PC-9 (cell line): ENCODE measurements around the gene RPAP2. TPM values are rescaled to one million over a fixed set of nuclear protein-coding genes. Genes with fewer than 3 reads are reported as not detected.
"Not testable (repeated sequence)": the region's sequence is repeated elsewhere in the genome, so short reads cannot be mapped to it uniquely, and the experiment has no call there.

ENCODE experiments used
- BruUV-seq: library from RNA; stranded (reverse); fragments of 400-500 nt; replicated peaks from 2 replicates; lab custom pipeline; 2021; lab: Mats Ljungman, UMichigan
- CTCF ChIA-PET: fragments of 300-600 bp; sonication (Branson Sonifier 250); formaldehyde crosslinking; loops from one replicate; lab custom pipeline; 2022; ENCODE audit warnings: antibody characterized with exemption; lab: Charles Lee
- POLR2A ChIA-PET: fragments of 300-600 bp; sonication (Branson Sonifier 250); formaldehyde crosslinking; loops from one replicate; lab custom pipeline; 2022; ENCODE audit warnings: antibody characterized with exemption; ENCODE audit not compliant: unreplicated experiment; lab: Charles Lee
- DNase-seq, 2 experiments: peaks; one replicate each; pipeline versions ENCODE4 v3.0.0 to v3.0.0-alpha.2; 2015 to 2022; ENCODE audit warnings: mixed read lengths in 1 of 2
- H2AFZ ChIP-seq: fragments of 200-600 bp; sonication (generic); 2 replicates; pipeline ENCODE4 v1.8.1; 2017; ENCODE audit warnings: antibody characterized with exemption
- H3F3A ChIP-seq: fragments of 200-600 bp; sonication (generic); 2 replicates; pipeline ENCODE4 v1.8.1; 2017; ENCODE audit warnings: antibody characterized with exemption, mild to moderate bottlenecking, low read depth; ENCODE audit not compliant: insufficient read depth
- H3K27ac ChIP-seq: fragments of 200-600 bp; sonication (generic); 2 replicates; pipeline ENCODE4 v1.6.1; 2016; ENCODE audit warnings: mixed run types
- H3K27me3 ChIP-seq: fragments of 200-600 bp; sonication (generic); 2 replicates; pipeline ENCODE4 v1.6.1; 2016; ENCODE audit warnings: low read depth, mixed run types; ENCODE audit not compliant: insufficient read depth
- H3K36me3 ChIP-seq: fragments of 200-600 bp; sonication (generic); 2 replicates; pipeline ENCODE4 v1.6.1; 2016; ENCODE audit warnings: low read depth, mixed run types
- H3K4me1 ChIP-seq: fragments of 200-600 bp; sonication (generic); replicated peaks from 2 replicates; pipeline ENCODE4 v1.6.1; 2016; ENCODE audit warnings: mixed run types; ENCODE audit not compliant: insufficient read depth
- H3K4me2 ChIP-seq: fragments of 200-600 bp; sonication (generic); 2 replicates; pipeline ENCODE4 v1.6.1; 2017; ENCODE audit warnings: mixed run types
- H3K4me3 ChIP-seq: fragments of 200-600 bp; sonication (generic); 2 replicates; pipeline ENCODE4 v1.6.1; 2016; ENCODE audit warnings: mixed run types
- H3K79me2 ChIP-seq: fragments of 200-600 bp; sonication (generic); 2 replicates; pipeline ENCODE4 v1.6.1; 2017; ENCODE audit warnings: low read depth, mixed run types
- H3K9me2 ChIP-seq: fragments of 200-600 bp; sonication (generic); 2 replicates; pipeline ENCODE4 v1.8.1; 2017; ENCODE audit warnings: mild to moderate bottlenecking; ENCODE audit not compliant: insufficient read depth
- H3K9me3 ChIP-seq: fragments of 200-600 bp; sonication (generic); 2 replicates; pipeline ENCODE4 v1.8.1; 2016; ENCODE audit warnings: low read depth; ENCODE audit not compliant: insufficient read depth
- H4K20me1 ChIP-seq: fragments of 200-600 bp; sonication (generic); 2 replicates; pipeline ENCODE4 v1.8.1; 2017; ENCODE audit not compliant: insufficient read depth
- CTCF ChIP-seq: fragments of 200-600 bp; sonication (generic); conservative IDR thresholded peaks from 2 replicates; pipeline ENCODE4 v1.6.1; 2017; ENCODE audit warnings: mixed run types, antibody characterized with exemption, mild to moderate bottlenecking, moderate library complexity
- EZH2 ChIP-seq: fragments of 200-600 bp; sonication (generic); IDR thresholded peaks from 2 replicates; pipeline ENCODE4 v1.8.0; 2017; ENCODE audit warnings: antibody characterized with exemption, low read depth
- intact Hi-C: fragments of 100-400 bp; cut with micrococcal nuclease; formaldehyde crosslinking; loops from one replicate; pipeline ENCODE4 v1.10.0; 2022; ENCODE audit not compliant: unreplicated experiment
- total RNA-seq: library from RNA; stranded (reverse); gene quantifications from 2 replicates; pipeline ENCODE4 v1.2.3, GENCODE V29; 2021

Gene RPAP2
- total RNA-seq, 1 experiment from 2014 or later = 20.3 TPM

DNA sequence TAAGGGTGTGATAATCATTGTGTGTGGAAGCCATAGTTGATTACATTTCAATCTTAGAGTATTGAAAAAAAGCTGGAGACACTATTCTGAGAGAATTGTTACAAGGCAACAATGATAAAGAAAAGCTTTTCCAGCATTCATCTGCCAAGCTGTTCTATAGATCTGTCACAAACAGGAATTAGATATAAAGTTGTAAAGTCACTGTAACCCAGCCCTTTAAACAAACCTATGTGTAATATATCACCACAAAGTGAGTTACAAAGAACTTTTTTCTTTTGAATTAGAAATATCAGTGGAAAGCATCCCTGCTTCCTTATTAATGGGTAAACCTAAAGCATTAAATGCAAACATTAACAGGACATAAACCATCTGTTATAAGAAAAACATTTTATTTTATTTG lies 55.4 kb downstream of the RPAP2 start:
- no TSS peak for BruUV-seq
- H2AFZ ChIP-seq = no peak overlapping the region

GRCh38 chr1:92356956-92357355 lies 58.1 kb downstream of the RPAP2 start:
- Histone ChIP-seq H4K20me1 (no peaks in the 10 kb centered on the region), H3K27me3 (no peaks in the 10 kb centered on the region), H3K4me1 (no peaks in the 10 kb centered on the region; the same call in 1 of the 2 replicates), H3K79me2 (no peaks in the 10 kb centered on the region), H3K9me3 (no peaks in the 10 kb centered on the region), H3F3A (no peaks in the 10 kb centered on the region), H3K36me3 (peaks cover 32% of the 10 kb centered on the region), H3K4me3 (no peak overlapping the region), H3K27ac (no peak overlapping the region), H3K4me2 (no peak overlapping the region), H3K9me2 (no peaks in the 10 kb centered on the region), H2AFZ (no peak overlapping the region)
- CTCF ChIA-PET = no interaction called here
- POLR2A ChIA-PET = no interaction called here
- BruUV-seq = no TSS peak
- no peak for TF ChIP-seq CTCF
- DNase-seq = peak in 1 of 2 experiments; percentile 42
- intact Hi-C loops = no loop called here

More for the DNA sequence above, 55.4 kb downstream of the RPAP2 start:
- H3K4me3 ChIP-seq = no peak overlapping the region
- peaks cover 35% of the 10 kb centered on the region for H3K36me3 ChIP-seq
- intact Hi-C loops = no loop called here
- H4K20me1 ChIP-seq = no peaks in the 10 kb centered on the region
- no peaks in the 10 kb centered on the region for H3K9me2 ChIP-seq
- H3K4me1 ChIP-seq = no peaks in the 10 kb centered on the region; the same call in 1 of the 2 replicates
- H3K9me3 ChIP-seq = no peaks in the 10 kb centered on the region
- no peaks in the 10 kb centered on the region for H3K27me3 ChIP-seq
- POLR2A ChIA-PET = no interaction called here
- CTCF ChIA-PET = no interaction called here
- H3K27ac ChIP-seq = no peak overlapping the region
- no peak overlapping the region for H3K4me2 ChIP-seq
- no peaks in the 10 kb centered on the region for H3K79me2 ChIP-seq
- H3F3A ChIP-seq = no peaks in the 10 kb centered on the region
- no peak for DNase-seq
- no peak for TF ChIP-seq CTCF
- TF ChIP-seq EZH2 = no peak

DNA sequence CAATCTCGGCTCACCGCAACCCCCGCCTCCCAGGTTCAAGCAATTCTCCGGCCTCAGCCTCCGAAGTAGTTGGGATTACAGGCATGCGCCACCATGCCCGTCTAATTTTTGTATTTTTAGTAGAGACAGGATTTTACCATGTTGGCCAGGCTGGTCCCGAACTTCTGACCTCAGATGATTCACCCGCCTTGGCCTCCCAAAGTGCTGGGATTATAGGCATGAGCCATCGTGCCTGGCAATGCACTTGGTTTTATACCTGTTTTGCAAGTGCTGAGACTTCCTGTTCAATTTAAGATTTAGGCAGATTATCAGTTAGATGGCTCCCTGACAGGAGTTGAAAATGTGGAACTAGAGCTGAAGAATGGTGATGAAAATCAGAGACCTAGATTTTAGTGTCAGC lies 60.5 kb downstream of the RPAP2 start:
- H4K20me1 ChIP-seq, intact Hi-C loops, H3K4me2 ChIP-seq, H3K27me3 ChIP-seq, POLR2A ChIA-PET, H3K4me3 ChIP-seq, H2AFZ ChIP-seq, H3F3A ChIP-seq, BruUV-seq, H3K9me2 ChIP-seq, H3K79me2 ChIP-seq, H3K27ac ChIP-seq, H3K9me3 ChIP-seq, CTCF ChIA-PET, H3K4me1 ChIP-seq: not testable (repeated sequence)
- DNase-seq = peak in 1 of 2 experiments; percentile 46
- 0 out of 2 replicates have a peak, but pooled peaks cover 23% of the 10 kb centered on the region for H3K36me3 ChIP-seq

DNA sequence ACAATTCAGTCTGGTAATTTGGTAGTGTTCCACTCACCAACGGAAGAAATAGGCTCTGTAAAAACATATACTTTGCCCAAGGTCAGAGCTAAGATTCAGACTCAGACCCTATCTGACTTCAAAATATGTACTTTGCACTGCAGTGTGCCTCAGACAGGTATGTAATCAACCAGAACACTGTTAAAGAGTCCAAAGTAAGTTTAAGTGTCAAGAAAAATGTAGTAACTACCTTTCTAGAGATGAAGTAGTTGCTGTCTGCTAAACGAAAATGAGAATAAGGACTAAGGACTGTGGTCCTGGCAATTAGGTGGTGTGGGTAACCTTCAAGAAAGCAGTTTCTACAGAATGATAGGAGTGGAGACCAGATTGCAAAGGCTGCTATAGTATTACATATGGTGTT lies 61.1 kb downstream of the RPAP2 start:
- 0 out of 2 replicates have a peak, but pooled peaks cover 21% of the 10 kb centered on the region for H3K36me3 ChIP-seq
- CTCF ChIA-PET = no interaction called here
- no peaks in the 10 kb centered on the region for H4K20me1 ChIP-seq
- no peaks in the 10 kb centered on the region for H3K9me3 ChIP-seq
- H3K4me2 ChIP-seq = no peak overlapping the region
- no peak for DNase-seq
- no peak overlapping the region for H2AFZ ChIP-seq
- no peaks in the 10 kb centered on the region for H3K79me2 ChIP-seq
- intact Hi-C loops = no loop called here
- BruUV-seq = no TSS peak
- no peaks in the 10 kb centered on the region for H3K9me2 ChIP-seq
- H3F3A ChIP-seq = no peaks in the 10 kb centered on the region
- POLR2A ChIA-PET = no interaction called here
- no peaks in the 10 kb centered on the region for H3K27me3 ChIP-seq
- no peak overlapping the region for H3K27ac ChIP-seq
- TF ChIP-seq CTCF (no peak), EZH2 (no peak)
- H3K4me3 ChIP-seq = no peak overlapping the region
- no peaks in the 10 kb centered on the region; the same call in 1 of the 2 replicates for H3K4me1 ChIP-seq
